ENCODE measurements around the gene TYK2.
A peak's percentile ranks its signal among the peaks of the same experiment; 100 is the strongest.
"Not testable (repeated sequence)": the region's sequence is repeated elsewhere in the genome, so short reads cannot be mapped to it uniquely, and the experiment has no call there.

Gene TYK2

GRCh38 chr19:10407096-10407495, 26.7 kb upstream of the TYK2 start:
- DNase-seq = no peak

- DNase-seq = no peak
These were observed 25.8 kb upstream of the TYK2 start for GRCh38 chr19:10406191-10406590.

- DNase-seq = peak; percentile 80
These were observed 24.8 kb upstream of the TYK2 start for GRCh38 chr19:10404888-10405820.

- peak; percentile 100 for DNase-seq
These were observed 23.0 kb upstream of the TYK2 start, which contains the start of gene CDC37 for GRCh38 chr19:10403137-10404021. CDC37 (minus strand) TSS chr19:10403542; CDS start chr19:10403479, 63 bp downstream.

- DNase-seq = no peak
These were observed 22.2 kb upstream of the TYK2 start for GRCh38 chr19:10402441-10403038.

- no peak for DNase-seq
These were observed 19.5 kb upstream of the TYK2 start for GRCh38 chr19:10399878-10400277.

- not testable (repeated sequence) for DNase-seq
These were observed 19.0 kb upstream of the TYK2 start for GRCh38 chr19:10399340-10399739.

GRCh38 chr19:10398819-10399218, 18.4 kb upstream of the TYK2 start:
- DNase-seq = no peak

GRCh38 chr19:10395917-10396316, 15.5 kb upstream of the TYK2 start:
- no peak for DNase-seq

GRCh38 chr19:10395436-10395835, 15.1 kb upstream of the TYK2 start:
- DNase-seq = no peak

- no peak for DNase-seq
These were observed 14.6 kb upstream of the TYK2 start for GRCh38 chr19:10395003-10395402.

GRCh38 chr19:10393137-10393536, 12.8 kb upstream of the TYK2 start:
- DNase-seq = no peak

GRCh38 chr19:10392120-10392519, 11.7 kb upstream of the TYK2 start:
- DNase-seq = no peak

GRCh38 chr19:10390652-10391286, 10.4 kb upstream of the TYK2 start:
- peak; percentile 79 for DNase-seq

GRCh38 chr19:10389863-10390262, 9.5 kb upstream of the TYK2 start:
- peak; percentile 56 for DNase-seq

GRCh38 chr19:10388957-10389356, 8.6 kb upstream of the TYK2 start:
- DNase-seq = peak; percentile 93

- no peak for DNase-seq
These were observed 4.2 kb upstream of the TYK2 start for GRCh38 chr19:10384580-10384979.

- not testable (repeated sequence) for DNase-seq
These were observed 2.8 kb upstream of the TYK2 start for GRCh38 chr19:10383223-10383499.

- no peak for DNase-seq
These were observed 476 bp downstream of the TYK2 start for GRCh38 chr19:10379880-10380312.

GRCh38 chr19:10378124-10378523, 2.2 kb downstream of the TYK2 start:
- DNase-seq = no peak

GRCh38 chr19:10377140-10377640, 3.2 kb downstream of the TYK2 start:
- not testable (repeated sequence) for DNase-seq

GRCh38 chr19:10374931-10375330, 5.4 kb downstream of the TYK2 start:
- no peak for DNase-seq

- DNase-seq = no peak
These were observed 7.7 kb downstream of the TYK2 start for GRCh38 chr19:10372690-10373089.

All from stimulated activated CD8-positive, alpha-beta memory T cell treated with anti-CD3 and anti-CD28 coated beads, Interleukin-4, amount 100 ng/mL, for 48 hours (primary cell).